ENCODE results near the gene NAV3. TPM values are rescaled to one million over a fixed set of nuclear protein-coding genes. Genes with fewer than 3 reads are reported as not detected.

NAV3 gene
- total and polyA plus RNA-seq, 7 donors, result 0.50 to 13.3 (median 6.8) TPM; not detected in 1

DNA sequence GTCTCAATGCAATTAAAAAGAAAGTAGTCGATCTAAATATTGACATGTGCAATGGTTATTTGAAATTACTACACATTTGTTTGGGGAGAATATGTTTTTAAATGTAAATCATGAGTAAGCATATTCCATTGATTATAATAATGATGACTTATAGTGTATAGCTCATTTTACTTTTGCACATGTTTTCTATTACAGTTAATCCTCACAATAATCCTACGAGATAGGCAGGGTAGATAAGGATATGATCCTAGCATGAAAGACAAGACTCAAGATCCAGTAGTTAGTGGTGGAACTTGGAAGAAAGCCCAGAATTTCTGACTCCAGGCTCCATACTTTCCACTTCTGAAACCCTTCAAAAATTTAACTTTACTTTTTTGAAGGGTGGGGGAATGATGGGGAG, 94.0 kb downstream of the NAV3 start:
- no peak for DNase-seq
- intact Hi-C loops (cut with DNase I), result loop anchor here (5.0 kb wide), 1 partner anchor 197 kb away; no protein-coding TSS in a partner anchor
- no peaks in the 10 kb centered on the region for H3K9me3 ChIP-seq
- peaks cover 0 to 8% (median 0%) of the 10 kb centered on the region in 4 donors for H3K4me1 ChIP-seq
- H3K36me3 ChIP-seq, result no peaks in the 10 kb centered on the region
- TF ChIP-seq EP300 (IDR thresholded peaks at IDR 0.05) (no peak), POLR2AphosphoS5 (IDR thresholded peaks at IDR 0.05) (no peak), POLR2A (IDR thresholded peaks at IDR 0.05) (no peak)
- TF ChIP-seq, protein P1, sequence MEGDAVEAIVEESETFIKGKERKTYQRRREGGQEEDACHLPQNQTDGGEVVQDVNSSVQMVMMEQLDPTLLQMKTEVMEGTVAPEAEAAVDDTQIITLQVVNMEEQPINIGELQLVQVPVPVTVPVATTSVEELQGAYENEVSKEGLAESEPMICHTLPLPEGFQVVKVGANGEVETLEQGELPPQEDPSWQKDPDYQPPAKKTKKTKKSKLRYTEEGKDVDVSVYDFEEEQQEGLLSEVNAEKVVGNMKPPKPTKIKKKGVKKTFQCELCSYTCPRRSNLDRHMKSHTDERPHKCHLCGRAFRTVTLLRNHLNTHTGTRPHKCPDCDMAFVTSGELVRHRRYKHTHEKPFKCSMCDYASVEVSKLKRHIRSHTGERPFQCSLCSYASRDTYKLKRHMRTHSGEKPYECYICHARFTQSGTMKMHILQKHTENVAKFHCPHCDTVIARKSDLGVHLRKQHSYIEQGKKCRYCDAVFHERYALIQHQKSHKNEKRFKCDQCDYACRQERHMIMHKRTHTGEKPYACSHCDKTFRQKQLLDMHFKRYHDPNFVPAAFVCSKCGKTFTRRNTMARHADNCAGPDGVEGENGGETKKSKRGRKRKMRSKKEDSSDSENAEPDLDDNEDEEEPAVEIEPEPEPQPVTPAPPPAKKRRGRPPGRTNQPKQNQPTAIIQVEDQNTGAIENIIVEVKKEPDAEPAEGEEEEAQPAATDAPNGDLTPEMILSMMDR (IDR thresholded peaks at IDR 0.05), result no peak
- 53 to 86% methylated on average over 2 of the region's 2 CpGs for WGBS, 2 donors
- no peak overlapping the region for H3K27ac ChIP-seq
- H3K27me3 ChIP-seq, result no peaks in the 10 kb centered on the region
- H3K4me3 ChIP-seq, result no peak overlapping the region

DNA sequence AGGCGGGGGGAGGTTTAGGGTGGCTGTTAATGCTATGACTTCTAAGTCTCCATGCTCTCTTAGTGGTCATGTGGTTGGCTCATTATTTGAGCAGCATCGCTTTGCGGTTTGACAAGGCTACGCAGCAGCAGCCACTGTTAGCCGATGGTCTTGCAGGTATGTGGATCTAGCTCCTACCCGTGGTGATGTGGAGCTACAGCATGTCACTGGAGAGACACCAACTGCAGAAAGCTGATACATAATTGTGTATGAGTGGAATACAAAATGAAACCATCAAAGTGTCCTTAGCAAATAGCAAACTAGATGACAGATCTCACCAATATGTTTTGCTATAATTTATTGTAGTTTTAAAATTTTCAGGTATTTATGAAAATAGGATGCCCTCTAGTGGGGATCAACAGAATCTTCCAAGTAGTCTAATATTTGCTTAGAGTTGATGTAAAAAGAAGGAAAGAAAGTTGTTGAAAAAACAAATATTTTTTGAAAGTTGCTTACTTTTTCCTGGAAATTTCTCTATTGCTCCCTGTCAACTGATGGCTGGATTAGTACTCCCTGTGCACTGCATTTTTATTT, 94.9 kb downstream of the NAV3 start:
- H3K36me3 ChIP-seq, result no peaks in the 10 kb centered on the region
- intact Hi-C loops (cut with DNase I), result loop anchor here (5.0 kb wide), 1 partner anchor 198 kb away; no protein-coding TSS in a partner anchor
- peak; percentile 88 for DNase-seq
- no peaks in the 10 kb centered on the region for H3K27me3 ChIP-seq
- H3K27ac ChIP-seq, result no peak overlapping the region
- no peak overlapping the region for H3K4me3 ChIP-seq
- H3K4me1 ChIP-seq, result peaks cover 0 to 8% (median 0%) of the 10 kb centered on the region in 4 donors
- TF ChIP-seq POLR2A (IDR thresholded peaks at IDR 0.05) (no peak), POLR2AphosphoS5 (IDR thresholded peaks at IDR 0.05) (peak in 1 of 4 donors; percentile 6)
- TF ChIP-seq, protein P1 (IDR thresholded peaks at IDR 0.05), result peak; percentile 69 to 81 (median 74)
- H3K9me3 ChIP-seq, result no peaks in the 10 kb centered on the region
- WGBS, 2 donors, result 1 to 2% methylated on average over 6 of the region's 6 CpGs

DNA sequence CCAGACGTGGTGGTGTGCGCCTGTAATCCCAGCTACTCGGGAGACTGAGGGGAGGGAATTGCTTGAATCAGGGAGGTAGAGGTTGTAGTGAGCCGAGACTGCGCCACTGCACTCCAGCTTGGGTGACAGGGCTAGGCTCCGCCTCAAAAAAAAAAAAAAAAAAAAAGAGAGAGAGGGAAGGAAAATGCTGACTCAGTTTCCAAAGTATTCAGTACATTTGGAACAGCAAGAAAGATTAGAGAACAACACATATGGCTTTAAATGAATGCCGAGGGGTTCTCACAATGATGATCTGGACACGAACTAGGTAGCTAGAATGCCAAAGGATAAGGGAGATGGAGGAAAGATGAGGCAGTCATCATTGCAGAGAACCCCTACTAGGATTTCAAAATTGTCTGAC, 97.4 kb downstream of the NAV3 start:
- Histone ChIP-seq H3K4me1 (peaks cover 0 to 8% (median 0%) of the 10 kb centered on the region in 4 donors), H3K4me3 (no peak overlapping the region), H3K36me3 (no peaks in the 10 kb centered on the region), H3K27me3 (no peaks in the 10 kb centered on the region), H3K9me3 (no peaks in the 10 kb centered on the region), H3K27ac (no peak overlapping the region)
- intact Hi-C loops (cut with DNase I), result loop anchor here (5.0 kb wide), 1 partner anchor 201 kb away; no protein-coding TSS in a partner anchor
- DNase-seq, result no peak
- WGBS, 2 donors, result 88 to 90% methylated on average over 8 of the region's 8 CpGs
- TF ChIP-seq EP300 (IDR thresholded peaks at IDR 0.05) (no peak), POLR2A (IDR thresholded peaks at IDR 0.05) (no peak), POLR2AphosphoS5 (IDR thresholded peaks at IDR 0.05) (no peak)
- TF ChIP-seq, protein P1 (IDR thresholded peaks at IDR 0.05), result no peak

DNA sequence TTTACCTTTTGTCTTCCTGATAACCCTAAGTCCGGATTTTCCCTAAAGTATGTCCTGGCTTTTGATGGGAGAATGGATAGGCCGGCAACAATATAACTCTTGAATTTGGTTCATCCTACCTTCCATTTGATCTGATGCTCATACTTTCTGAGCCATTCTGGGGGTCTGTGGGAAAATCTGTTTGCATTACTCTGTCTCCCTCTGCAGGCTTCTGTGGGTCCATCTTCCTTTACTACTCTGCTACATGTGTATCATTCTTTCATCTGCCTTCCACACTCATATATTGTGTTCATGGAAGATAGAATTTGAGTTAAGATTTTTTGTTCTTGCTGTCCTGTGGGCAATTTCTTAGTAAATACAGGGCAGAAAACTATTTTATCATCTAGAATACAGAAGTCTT, 101.5 kb downstream of the NAV3 start:
- no peak for TF ChIP-seq POLR2AphosphoS5 (IDR thresholded peaks at IDR 0.05)
- WGBS, 2 donors, result 89% methylated on average over 2 of the region's 2 CpGs
- Histone ChIP-seq H3K9me3 (no peaks in the 10 kb centered on the region), H3K4me1 (no peaks in the 10 kb centered on the region), H3K36me3 (no peaks in the 10 kb centered on the region), H3K27ac (no peak overlapping the region), H3K27me3 (no peaks in the 10 kb centered on the region), H3K4me3 (no peak overlapping the region)
- intact Hi-C loops (cut with DNase I), result no loop called here
- DNase-seq, result no peak

DNA sequence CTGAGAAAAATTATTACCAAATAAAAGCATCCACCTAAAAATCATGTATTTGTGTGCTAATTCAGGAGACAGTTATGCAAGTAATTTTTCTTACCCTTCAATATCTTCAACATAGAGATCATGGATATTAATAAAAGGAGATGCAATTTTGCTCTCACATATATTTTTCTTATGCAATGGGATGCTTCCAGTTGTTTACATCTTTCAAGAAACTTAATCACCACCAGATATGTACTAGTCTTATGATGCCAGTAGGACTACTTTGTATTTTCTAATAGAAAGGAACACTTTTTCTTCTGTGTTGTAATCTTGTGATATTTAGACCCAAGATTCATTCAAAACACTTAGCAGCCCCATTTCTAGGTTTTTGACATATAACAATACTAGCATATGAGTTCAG, 107.6 kb downstream of the NAV3 start:
- peaks cover 0 to 20% (median 10%) of the 10 kb centered on the region in 4 donors for H3K4me1 ChIP-seq
- intact Hi-C loops (cut with DNase I), result no loop called here
- H3K36me3 ChIP-seq, result no peaks in the 10 kb centered on the region
- H3K9me3 ChIP-seq, result no peaks in the 10 kb centered on the region
- H3K4me3 ChIP-seq, result no peak overlapping the region
- H3K27ac ChIP-seq, result no peak overlapping the region
- TF ChIP-seq, protein P1 (IDR thresholded peaks at IDR 0.05), result no peak
- no peak for TF ChIP-seq POLR2A (IDR thresholded peaks at IDR 0.05)
- no peak for TF ChIP-seq EP300 (IDR thresholded peaks at IDR 0.05)
- TF ChIP-seq POLR2AphosphoS5 (IDR thresholded peaks at IDR 0.05), result no peak
- DNase-seq, result no peak
- no peaks in the 10 kb centered on the region for H3K27me3 ChIP-seq

All from sigmoid colon (tissue), 7 donors.